ENCODE measurements around the gene VCAN. TPM values are rescaled to one million over a fixed set of nuclear protein-coding genes. Genes with fewer than 3 reads are reported as not detected.

The VCAN gene
- total RNA-seq, 1 donor from 2014 or later, result 269 TPM

DNA sequence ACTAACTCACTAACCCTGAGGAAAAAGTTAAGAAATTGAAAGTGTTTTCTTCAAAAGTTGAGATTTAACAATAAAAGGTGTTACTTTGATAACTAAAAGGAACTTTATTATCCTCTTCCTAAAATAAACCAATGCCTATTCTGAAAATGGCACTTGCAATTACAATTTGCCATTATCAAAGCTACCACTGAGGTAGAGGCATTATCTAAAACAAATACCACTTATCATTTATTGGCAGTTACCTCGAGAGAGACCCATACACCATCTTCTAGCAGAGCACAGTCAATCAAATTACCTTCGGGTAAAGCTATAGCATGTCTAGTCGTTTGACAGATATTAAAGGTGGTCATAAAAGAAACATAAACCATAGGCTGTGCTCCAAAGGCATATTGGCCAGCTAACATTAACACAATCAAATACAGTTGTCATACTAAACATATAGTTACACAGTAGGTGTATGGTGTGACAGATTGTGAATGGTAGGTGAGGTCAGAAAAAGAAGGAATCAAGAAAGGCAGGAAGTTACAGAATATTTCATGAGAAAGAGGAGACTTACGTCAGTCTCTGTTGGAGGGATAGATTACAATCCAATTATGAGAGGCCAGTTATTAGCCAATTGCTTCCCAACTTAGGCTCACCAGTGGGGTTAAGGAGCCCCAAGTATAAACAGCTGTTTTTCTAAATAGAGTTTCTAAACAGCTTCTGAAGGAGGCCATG is 56.3 kb downstream of the VCAN start:
- DNase-seq (ENCODE audit: low spot score in 2 of 2) (no peak), FAIRE-seq (no peak)

DNA sequence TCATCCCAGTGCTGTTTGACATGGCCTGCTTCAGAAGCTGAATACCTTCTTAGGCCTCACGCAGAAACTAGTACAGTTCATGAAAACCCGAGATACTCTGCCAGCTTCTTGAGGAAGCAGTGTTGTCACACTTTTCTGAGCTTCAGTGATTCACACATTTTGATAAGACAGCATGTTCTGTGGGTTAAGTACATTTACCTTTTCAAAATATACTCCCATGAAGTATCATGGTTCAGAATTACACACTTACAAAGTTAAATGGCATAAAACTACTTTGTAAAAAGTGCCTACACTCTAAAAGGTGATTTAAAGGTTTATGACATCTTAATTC is 56.9 kb downstream of the VCAN start:
- FAIRE-seq (no peak), DNase-seq (ENCODE audit: low spot score in 2 of 2) (no peak)

DNA sequence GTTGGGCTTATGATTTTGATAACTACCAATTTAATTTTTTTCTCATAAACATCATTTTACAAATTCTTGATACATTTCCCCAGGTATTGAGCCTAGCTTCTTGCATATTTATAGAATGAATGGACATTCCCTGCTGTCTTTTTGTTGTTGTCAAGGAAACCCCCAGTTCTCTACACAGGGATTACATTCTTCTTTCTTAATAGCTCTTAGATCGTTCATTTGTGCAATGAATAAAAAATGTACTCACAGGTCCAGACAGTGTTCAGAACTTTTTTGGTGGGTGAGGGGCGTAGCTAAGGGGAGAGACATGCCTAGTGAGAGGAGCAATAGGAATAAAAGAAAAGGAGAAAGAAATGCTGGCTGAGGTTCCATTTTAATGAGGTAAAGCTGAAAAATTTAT is 58.6 kb downstream of the VCAN start:
- DNase-seq (ENCODE audit: low spot score in 2 of 2) (no peak), FAIRE-seq (no peak)

DNA sequence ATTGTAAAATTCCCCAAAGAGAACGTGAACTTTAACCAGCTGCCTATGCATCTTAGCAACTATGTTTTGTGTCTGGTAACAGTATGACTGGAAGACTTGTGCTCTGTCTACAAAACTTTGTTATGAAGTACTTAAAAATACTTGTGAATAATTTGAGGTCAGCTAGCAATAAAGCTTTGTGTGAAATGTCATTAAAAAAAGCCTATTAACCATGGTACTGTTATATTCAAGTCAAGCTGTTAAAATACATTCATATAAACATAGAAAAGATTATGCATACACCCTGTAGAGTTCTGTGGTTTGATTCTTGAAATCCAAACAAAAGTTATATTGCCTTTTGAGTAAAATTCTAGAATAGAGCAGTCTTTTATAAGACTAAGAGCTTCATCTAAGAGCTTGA is 60.1 kb downstream of the VCAN start:
- DNase-seq (ENCODE audit: low spot score in 2 of 2) (no peak), FAIRE-seq (no peak)

DNA sequence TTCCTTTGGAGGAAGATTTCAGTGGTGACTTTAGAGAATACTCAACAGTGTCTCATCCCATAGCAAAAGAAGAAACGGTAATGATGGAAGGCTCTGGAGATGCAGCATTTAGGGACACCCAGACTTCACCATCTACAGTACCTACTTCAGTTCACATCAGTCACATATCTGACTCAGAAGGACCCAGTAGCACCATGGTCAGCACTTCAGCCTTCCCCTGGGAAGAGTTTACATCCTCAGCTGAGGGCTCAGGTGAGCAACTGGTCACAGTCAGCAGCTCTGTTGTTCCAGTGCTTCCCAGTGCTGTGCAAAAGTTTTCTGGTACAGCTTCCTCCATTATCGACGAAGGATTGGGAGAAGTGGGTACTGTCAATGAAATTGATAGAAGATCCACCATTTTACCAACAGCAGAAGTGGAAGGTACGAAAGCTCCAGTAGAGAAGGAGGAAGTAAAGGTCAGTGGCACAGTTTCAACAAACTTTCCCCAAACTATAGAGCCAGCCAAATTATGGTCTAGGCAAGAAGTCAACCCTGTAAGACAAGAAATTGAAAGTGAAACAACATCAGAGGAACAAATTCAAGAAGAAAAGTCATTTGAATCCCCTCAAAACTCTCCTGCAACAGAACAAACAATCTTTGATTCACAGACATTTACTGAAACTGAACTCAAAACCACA is 67.4 kb downstream of the VCAN start:
- FAIRE-seq (no peak), DNase-seq (ENCODE audit: low spot score in 2 of 2) (no peak)

DNA sequence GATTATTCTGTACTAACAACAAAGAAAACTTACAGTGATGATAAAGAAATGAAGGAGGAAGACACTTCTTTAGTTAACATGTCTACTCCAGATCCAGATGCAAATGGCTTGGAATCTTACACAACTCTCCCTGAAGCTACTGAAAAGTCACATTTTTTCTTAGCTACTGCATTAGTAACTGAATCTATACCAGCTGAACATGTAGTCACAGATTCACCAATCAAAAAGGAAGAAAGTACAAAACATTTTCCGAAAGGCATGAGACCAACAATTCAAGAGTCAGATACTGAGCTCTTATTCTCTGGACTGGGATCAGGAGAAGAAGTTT is 67.9 kb downstream of the VCAN start:
- DNase-seq (ENCODE audit: low spot score in 2 of 2) (no peak), FAIRE-seq (no peak)

DNA sequence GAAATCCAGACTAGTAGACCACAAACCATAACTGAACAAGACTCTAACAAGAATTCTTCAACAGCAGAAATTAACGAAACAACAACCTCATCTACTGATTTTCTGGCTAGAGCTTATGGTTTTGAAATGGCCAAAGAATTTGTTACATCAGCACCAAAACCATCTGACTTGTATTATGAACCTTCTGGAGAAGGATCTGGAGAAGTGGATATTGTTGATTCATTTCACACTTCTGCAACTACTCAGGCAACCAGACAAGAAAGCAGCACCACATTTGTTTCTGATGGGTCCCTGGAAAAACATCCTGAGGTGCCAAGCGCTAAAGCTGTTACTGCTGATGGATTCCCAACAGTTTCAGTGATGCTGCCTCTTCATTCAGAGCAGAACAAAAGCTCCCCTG is 68.6 kb downstream of the VCAN start:
- DNase-seq (ENCODE audit: low spot score in 2 of 2), result no peak
- no peak for FAIRE-seq

DNA sequence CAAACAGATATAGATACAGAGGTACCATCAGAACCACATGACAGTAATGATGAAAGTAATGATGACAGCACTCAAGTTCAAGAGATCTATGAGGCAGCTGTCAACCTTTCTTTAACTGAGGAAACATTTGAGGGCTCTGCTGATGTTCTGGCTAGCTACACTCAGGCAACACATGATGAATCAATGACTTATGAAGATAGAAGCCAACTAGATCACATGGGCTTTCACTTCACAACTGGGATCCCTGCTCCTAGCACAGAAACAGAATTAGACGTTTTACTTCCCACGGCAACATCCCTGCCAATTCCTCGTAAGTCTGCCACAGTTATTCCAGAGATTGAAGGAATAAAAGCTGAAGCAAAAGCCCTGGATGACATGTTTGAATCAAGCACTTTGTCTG is 69.2 kb downstream of the VCAN start:
- FAIRE-seq, result no peak

DNA sequence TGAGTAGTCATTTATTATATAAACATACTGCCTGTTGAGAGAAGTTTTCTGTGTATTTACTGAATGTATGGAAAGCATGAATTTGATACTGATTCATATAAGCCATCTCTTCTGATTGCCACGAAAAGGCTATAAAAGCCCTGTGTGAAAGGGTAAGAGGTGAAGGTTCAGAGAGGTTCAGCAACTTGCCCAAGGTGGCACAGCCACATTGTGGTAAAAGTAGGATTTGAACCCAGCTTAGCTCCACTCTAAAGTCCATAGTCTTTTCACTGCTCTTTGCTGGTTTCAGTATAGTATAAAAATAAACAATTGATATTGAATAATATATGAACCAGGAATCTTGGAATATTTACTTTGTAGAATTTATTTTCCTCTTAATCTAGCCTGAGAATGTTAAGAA is 71.3 kb downstream of the VCAN start:
- no peak for FAIRE-seq

More for the DNA sequence above, 69.2 kb downstream of the VCAN start:
- no peak for DNase-seq (ENCODE audit: low spot score in 2 of 2)

DNA sequence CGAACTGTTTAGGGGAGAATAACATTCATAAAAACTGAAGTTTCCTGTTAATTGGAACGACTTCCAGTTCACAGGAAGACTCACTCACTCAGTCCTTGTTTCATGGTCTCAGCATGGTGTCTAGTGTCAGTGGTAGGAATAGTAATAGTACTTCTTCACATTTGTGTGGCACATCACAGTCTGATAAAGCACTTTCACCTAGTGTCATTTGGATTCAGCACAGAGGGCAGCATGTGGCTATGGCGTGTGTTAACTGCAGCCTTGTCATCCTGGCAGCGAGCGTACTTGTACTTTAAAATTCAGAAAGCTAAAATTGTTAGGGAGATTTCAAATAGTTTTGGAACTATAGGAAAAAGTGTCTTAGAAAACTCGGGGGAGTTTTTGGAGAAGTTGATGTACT is 72.4 kb downstream of the VCAN start:
- FAIRE-seq, result no peak
- DNase-seq (ENCODE audit: low spot score in 2 of 2), result no peak

More for the DNA sequence above, 71.3 kb downstream of the VCAN start:
- no peak for DNase-seq (ENCODE audit: low spot score in 2 of 2)

DNA sequence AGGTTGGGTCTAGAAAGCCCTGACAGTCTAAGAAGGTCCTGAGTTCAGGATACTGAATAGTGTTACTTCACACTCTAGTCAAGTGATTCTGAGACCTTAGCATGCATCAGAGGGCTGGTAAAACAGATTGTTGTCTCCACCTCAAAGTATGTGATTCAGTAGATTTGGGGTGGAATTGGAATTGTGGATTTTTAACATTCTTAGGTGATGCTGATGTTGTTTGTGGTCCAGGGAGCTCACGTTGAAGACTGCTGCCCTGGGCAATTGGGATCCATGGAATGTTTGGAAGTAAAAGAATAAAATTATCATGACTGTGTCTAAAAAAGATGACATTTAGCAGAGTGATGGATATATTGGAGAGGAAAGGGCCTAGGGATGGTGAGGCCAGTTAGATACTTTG is 75.6 kb downstream of the VCAN start:
- DNase-seq (ENCODE audit: low spot score in 2 of 2) (no peak), FAIRE-seq (no peak)

DNA sequence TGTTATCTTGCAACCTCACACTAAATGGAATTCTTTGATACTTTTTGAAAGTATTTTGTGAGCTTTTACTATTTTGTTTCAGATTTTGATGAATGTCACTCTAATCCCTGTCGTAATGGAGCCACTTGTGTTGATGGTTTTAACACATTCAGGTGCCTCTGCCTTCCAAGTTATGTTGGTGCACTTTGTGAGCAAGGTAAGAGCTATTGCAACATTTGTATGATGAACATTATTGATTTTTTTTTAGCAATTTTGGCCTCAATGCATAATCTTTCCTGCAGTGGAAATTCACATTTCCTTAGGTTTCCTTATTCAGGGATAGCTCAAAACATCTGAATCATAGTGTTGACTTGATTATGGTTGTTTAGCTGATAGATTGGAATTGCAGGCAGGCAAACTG is 76.3 kb downstream of the VCAN start:
- DNase-seq (ENCODE audit: low spot score in 2 of 2), result no peak
- no peak for FAIRE-seq

DNA sequence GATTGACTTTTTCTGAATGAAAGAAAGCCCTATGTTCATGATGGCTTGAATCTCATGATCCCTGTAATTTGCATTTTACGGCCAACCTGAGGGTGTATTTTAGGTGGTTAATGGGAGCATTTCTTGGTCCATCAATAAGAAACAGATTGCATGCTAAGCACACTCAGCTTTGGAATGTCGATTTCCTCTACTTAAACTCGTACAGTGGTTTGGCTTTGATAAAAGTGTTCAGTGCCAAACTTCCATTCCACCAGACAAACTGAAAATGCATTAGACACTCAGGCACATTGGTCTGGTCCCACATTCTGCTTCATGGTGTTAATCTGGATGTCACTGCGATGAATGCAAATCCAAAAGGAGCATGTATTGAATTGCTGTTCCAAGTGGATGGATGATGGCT is 77.0 kb downstream of the VCAN start:
- no peak for DNase-seq (ENCODE audit: low spot score in 2 of 2)
- FAIRE-seq, result no peak

DNA sequence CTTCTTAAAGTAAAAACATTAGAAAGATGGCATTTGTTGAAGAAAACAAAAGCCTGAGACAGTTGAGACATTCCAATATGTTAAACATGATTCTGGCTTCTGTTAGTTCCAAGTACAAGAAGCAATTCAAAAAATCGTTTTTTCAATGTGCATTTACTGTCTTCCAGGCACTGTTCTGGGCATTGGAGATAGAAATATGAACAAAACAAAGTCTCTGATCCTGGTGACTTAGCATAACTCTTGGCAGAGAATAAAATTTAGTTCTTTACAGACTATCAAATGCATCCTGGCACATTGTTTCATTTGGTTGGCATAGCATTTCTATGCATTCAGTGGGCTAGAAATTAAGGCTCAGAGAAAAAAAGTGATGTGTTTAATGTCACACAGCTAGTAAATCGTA is 77.5 kb downstream of the VCAN start:
- DNase-seq (ENCODE audit: low spot score in 2 of 2) (no peak), FAIRE-seq (no peak)

DNA sequence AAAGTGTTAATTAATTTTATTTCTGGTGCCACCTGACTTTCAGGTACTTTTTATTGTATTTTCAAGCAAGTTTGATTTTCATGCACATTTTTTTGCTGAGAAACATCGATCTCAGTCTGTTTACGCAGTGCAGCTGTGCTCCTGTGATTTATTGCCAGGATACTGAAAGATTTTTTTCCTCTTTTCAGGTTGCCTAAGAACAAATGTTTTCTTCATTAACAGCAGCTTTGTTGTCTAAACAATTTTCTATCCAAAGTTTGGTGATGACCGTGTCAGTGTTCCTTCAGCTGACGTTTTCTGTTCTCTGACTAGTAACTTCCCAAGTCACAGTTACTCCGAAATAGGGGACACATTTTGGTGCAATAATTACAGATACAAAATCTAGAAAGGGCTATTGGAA is 78.1 kb downstream of the VCAN start:
- no peak for FAIRE-seq
- DNase-seq (ENCODE audit: low spot score in 2 of 2), result no peak

DNA sequence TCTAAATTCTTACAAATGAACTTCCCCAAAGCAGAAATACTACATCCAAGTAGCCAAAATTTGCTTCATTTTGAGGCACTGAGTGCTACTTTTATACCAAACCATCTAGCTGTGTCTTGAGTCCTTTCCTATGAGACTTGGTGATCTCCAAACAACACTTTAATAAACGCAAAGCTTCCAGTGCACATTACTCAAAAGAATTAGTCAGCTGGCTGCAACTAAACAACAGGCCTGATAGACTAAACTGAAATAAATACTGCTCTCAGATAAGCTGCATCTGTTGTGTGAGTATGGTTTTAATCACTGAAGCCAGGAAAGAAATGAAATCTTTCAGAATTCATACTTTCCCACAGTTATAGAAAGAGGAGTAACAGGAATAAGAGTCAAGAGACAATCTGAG is 80.3 kb downstream of the VCAN start:
- FAIRE-seq, result no peak
- no peak for DNase-seq (ENCODE audit: low spot score in 2 of 2)

DNA sequence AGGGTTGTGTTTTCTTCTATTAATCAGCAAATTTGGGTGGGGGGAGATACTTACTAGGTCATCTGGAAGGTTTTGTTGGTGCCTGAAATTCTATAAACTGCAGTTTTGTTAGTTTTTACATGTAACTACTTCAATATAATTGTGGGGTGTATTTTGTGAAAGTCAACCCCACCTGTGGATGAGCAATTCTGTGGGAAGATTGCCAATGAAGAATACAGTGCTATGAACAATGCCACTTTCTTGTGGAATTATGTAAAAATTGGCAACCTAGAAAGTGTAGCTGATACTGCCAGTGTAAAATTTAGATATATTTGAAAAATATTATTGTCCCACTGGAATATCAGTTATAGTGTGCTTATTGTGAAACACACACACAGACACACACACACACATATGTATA is 80.7 kb downstream of the VCAN start:
- no peak for DNase-seq (ENCODE audit: low spot score in 2 of 2)
- FAIRE-seq, result no peak

DNA sequence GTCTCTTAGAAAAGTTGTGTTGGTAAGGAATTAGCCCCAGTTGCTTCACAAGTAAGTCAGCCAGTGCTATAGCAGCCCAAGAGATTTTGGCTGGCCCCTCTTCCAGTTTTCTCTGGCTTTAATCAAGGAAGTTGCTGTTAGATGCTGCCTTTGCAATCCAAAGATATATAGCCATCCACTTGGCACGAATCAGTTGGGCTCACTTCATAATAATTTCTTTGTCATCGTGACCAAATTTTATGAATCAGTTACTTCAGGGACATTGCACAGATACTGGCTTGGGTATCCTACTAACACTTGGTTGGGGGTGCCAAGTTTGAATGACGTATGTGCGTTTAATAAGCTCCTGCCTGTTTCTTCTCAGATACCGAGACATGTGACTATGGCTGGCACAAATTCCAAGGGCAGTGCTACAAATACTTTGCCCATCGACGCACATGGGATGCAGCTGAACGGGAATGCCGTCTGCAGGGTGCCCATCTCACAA is 81.5 kb downstream of the VCAN start:
- FAIRE-seq, result no peak
- no peak for DNase-seq (ENCODE audit: low spot score in 2 of 2)

DNA sequence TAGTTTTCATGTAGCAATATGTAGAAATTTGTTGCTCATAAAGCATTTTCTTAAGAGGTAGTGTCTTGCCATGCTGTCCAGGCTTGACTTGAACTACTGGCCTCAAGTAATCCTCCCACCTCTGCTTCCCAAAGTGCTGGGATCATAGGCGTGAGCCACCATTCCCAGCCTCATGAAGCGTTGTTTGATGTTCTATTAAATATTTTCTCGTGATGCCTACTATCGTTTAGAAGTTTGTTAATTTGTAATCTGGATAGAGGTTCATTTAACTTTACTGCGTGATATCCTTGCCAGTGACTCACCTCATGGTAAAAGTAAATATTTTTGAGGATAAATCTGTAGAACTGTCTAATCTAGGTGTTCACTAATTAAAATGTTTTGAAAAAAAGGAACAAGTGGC is 82.6 kb downstream of the VCAN start:
- no peak for FAIRE-seq
- no peak for DNase-seq (ENCODE audit: low spot score in 2 of 2)

DNA sequence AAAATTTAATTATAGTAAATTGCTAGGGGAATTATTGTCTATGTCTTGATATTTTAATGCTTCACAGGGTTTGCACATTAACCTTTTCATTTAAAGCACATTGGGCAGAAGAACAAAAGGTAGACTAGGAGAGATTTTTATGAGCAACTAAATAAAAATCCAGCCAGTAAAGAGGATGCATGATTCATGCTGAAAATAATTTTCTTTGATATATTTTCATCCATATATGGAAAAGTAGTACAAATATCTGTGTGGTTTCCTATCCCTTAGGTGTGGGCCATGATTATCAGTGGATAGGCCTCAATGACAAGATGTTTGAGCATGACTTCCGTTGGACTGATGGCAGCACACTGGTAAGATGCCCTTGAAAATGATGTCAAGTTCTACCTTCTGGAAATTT is 83.1 kb downstream of the VCAN start:
- FAIRE-seq, result no peak
- DNase-seq (ENCODE audit: low spot score in 2 of 2), result no peak

DNA sequence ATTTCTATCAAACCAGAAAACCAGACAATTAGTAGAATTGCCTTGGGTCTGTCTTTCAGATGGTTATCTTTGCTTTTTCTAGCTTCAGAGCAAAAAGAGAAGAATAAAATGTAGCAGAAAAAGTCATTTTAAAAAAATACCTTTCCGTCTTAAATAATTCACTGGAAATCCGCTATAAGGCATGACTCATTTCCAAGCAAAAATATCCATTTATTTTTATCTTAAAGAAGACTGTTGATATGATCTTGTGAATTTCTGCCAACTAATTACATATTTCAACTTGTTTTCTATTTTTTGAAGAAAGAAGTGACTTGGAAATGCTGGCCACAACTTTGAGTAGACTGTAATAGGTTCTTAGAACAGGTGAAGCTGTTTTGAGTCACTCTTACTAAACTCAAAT is 83.7 kb downstream of the VCAN start:
- FAIRE-seq, result no peak
- no peak for DNase-seq (ENCODE audit: low spot score in 2 of 2)

DNA sequence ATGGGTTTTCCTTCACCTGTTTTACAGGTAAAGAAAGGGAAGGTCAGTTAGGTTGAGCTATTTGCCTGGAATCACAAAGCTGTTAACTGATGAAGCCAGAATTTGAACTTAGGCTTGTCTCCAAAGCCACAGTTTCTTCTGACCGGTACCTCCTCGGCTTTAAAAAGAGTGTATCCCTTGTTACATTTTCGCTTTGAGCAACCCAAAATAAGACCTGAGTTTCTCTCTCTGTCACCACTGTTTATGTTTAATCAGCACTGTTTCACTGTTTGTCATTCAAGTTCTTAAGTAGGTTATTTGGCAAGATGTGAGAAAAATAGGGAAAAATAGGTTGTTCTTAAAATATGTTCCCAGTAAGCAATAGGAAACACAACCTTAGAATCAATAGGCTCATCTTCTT is 84.6 kb downstream of the VCAN start:
- FAIRE-seq, result no peak
- DNase-seq (ENCODE audit: low spot score in 2 of 2), result no peak
